Uterus (tissue), 4 donors: ENCODE results near the gene ADGRG7. TPM values are rescaled to one million over a fixed set of nuclear protein-coding genes. Genes with fewer than 3 reads are reported as not detected.
A peak's percentile ranks its signal among the peaks of the same experiment; 100 is the strongest.

Experiments
- DNase-seq, 2 donors: peaks; one replicate each; pipeline ENCODE4 v3.0.0-alpha.2; 2019 to 2020
- H3K27ac ChIP-seq, 2 donors: fragments of 200-600 bp; sonication (generic); 1 replicate in 1 of 2; 2 replicates in 1 of 2; pipeline ENCODE4 v1.5.1; 2016 to 2018
- H3K27me3 ChIP-seq, 2 donors: fragments of 200-600 bp; sonication (generic); one replicate each; pipeline ENCODE4 v1.5.1; 2018 to 2019; ENCODE audit warnings: control low read depth in 1 of 2
- H3K36me3 ChIP-seq, 2 donors: fragments of 200-600 bp; sonication (generic); one replicate each; pipeline ENCODE4 v1.5.1; 2019; ENCODE audit warnings: control low read depth in 1 of 2
- H3K4me1 ChIP-seq, 2 donors: fragments of 200-600 bp; sonication (generic); one replicate each; pipeline ENCODE4 v1.5.1; 2018 to 2019; ENCODE audit warnings: control low read depth in 1 of 2
- H3K4me3 ChIP-seq, 2 donors: fragments of 200-600 bp; sonication (generic); 1 replicate in 1 of 2; 2 replicates in 1 of 2; pipeline ENCODE4 v1.5.1; 2018 to 2019; ENCODE audit warnings: mild to moderate bottlenecking in 1 of 2
- H3K9me3 ChIP-seq, 2 donors: fragments of 200-600 bp; sonication (generic); one replicate each; pipeline ENCODE4 v1.5.1; 2019; ENCODE audit warnings: control low read depth in 1 of 2
- POLR2A ChIP-seq, 2 donors: fragments of 450-650 bp; IDR thresholded peaks; one replicate each; pipeline ENCODE4 v1.6.1; 2016; ENCODE audit warnings: antibody characterized with exemption in 2 of 2, mild to moderate bottlenecking in 1 of 2, moderate library complexity in 1 of 2
- intact Hi-C: fragments of 100-400 bp; cut with DNase I; formaldehyde crosslinking; loops from one replicate; pipeline ENCODE4 v1.15.1; 2023; ENCODE audit warnings: low total_unique reads
- total RNA-seq, 4 donors: library from RNA; depleted of rRNA in 3 of 4; stranded (reverse); fragments of >200 nt in 3 of 4; gene quantifications; one replicate each; pipeline versions ENCODE4 v1.1.0 to v1.2.4, GENCODE V29; 2014 to 2023
- TF ChIP-seq, protein P1 (sequence below), 4 experiments: fragments of 200-600 bp in 2 of 4; fragments of 450-650 bp in 2 of 4; sonication (generic) in 2 of 4; IDR thresholded peaks; one replicate each; pipeline ENCODE4 v1.5.1; 2016 to 2019; ENCODE audit warnings: antibody characterized with exemption in 4 of 4, mild to moderate bottlenecking in 2 of 4, moderate library complexity in 1 of 4
- donor health status: DM: yes; HTN: yes; CAD: no.

The ADGRG7 gene
- total RNA-seq, 4 donors from 2014 or later: 0.21 to 0.70 TPM; not detected in 2

DNA sequence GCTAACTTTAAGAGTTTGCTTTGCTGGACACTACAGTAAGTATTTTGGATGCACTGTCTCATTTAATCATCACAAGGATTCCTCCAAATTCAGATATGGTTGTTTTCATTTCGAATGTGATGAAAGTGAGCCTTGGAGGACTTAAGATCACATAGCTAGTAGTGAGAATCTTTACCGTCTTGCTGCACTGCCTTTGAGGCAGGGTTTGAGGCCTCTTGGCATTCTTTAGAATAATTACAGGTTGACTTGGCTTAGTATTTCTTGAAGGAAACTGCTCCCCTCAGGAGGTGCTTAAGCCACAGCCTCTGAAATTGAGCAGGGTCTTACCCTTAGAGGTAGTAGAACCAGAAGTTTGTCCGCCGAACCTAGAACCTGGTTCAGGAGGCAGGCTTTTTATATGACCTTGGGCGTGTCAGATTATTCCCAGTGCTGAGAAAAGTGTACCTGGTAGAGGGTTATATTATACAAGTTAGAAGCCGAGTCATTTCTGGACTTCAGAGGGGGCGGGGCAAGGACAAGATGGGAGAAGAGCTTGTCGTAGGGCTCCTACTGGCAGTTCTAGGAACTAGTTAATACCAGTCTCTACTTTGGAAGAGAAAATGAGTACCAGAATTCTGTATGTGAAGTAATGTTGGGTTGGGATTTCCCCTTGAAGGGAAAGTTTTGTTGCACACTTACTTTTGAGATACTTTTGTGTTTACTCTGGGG lies 101.0 kb downstream of the ADGRG7 start:
- intact Hi-C loops: no loop called here
- H3K4me1 ChIP-seq: peaks cover 0 to 8% of the 10 kb centered on the region in 2 donors
- DNase-seq: no peak
- H3K27me3 ChIP-seq: no peaks in the 10 kb centered on the region
- peak overlapping the region; percentile 83 to 87 for H3K4me3 ChIP-seq
- peak overlapping the region; percentile 95 to 98 for H3K27ac ChIP-seq
- no peaks in the 10 kb centered on the region for H3K36me3 ChIP-seq
- TF ChIP-seq, protein P1, sequence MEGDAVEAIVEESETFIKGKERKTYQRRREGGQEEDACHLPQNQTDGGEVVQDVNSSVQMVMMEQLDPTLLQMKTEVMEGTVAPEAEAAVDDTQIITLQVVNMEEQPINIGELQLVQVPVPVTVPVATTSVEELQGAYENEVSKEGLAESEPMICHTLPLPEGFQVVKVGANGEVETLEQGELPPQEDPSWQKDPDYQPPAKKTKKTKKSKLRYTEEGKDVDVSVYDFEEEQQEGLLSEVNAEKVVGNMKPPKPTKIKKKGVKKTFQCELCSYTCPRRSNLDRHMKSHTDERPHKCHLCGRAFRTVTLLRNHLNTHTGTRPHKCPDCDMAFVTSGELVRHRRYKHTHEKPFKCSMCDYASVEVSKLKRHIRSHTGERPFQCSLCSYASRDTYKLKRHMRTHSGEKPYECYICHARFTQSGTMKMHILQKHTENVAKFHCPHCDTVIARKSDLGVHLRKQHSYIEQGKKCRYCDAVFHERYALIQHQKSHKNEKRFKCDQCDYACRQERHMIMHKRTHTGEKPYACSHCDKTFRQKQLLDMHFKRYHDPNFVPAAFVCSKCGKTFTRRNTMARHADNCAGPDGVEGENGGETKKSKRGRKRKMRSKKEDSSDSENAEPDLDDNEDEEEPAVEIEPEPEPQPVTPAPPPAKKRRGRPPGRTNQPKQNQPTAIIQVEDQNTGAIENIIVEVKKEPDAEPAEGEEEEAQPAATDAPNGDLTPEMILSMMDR (IDR thresholded peaks at IDR 0.05): no peak
- no peak for TF ChIP-seq POLR2A (IDR thresholded peaks at IDR 0.05)
- H3K9me3 ChIP-seq: no peaks in the 10 kb centered on the region

DNA sequence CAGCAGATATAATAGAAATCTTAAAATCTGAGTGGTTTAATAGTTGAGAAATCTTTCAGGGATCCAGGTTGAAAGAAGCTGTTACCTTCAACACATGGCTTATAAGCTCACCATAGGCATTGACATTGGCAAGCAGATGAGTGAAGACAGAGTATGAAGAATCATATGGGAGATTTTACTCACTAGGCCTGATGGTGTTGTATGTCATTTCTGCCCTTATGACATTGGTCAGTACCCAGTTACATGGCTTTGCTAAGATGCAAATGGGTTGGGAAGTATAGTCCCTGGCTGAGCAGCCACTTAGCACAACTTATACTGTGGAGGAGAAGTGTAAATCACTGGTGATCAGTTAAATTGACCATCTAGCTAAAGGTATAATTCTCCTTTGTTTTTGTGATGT lies 105.8 kb downstream of the ADGRG7 start:
- Histone ChIP-seq H3K27me3 (no peaks in the 10 kb centered on the region), H3K9me3 (no peaks in the 10 kb centered on the region), H3K4me1 (peaks cover 6 to 8% of the 10 kb centered on the region in 2 donors), H3K4me3 (no peak overlapping the region), H3K36me3 (no peaks in the 10 kb centered on the region), H3K27ac (no peak overlapping the region)
- DNase-seq: no peak
- TF ChIP-seq, protein P1 (IDR thresholded peaks at IDR 0.05): no peak
- TF ChIP-seq POLR2A (IDR thresholded peaks at IDR 0.05): no peak
- intact Hi-C loops: no loop called here

DNA sequence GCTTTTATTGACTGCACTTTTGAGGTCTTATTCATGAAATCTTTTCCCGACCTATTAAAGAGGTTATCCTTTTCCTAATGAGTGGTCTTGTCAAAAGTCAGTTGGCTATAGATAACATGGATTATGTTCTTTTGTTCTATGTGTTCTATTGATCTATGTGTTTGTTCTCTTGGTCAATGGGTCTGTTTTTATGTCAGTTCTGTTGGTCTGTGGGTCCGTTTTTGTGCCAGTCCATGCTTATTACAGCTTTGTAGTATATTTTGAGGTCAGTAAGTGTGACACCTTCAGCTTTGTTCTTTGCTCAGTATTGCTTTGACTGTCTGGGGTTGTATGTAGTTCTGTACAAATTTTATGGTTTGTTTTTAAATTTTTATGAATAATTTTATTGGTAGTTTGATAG lies 107.7 kb downstream of the ADGRG7 start:
- DNase-seq: no peak
- Histone ChIP-seq H3K27ac (no peak overlapping the region), H3K4me1 (peaks cover 0 to 6% of the 10 kb centered on the region in 2 donors), H3K9me3 (no peaks in the 10 kb centered on the region), H3K4me3 (no peak overlapping the region), H3K36me3 (no peaks in the 10 kb centered on the region), H3K27me3 (no peaks in the 10 kb centered on the region)
- no peak for TF ChIP-seq POLR2A (IDR thresholded peaks at IDR 0.05)
- TF ChIP-seq, protein P1 (IDR thresholded peaks at IDR 0.05): no peak
- intact Hi-C loops: no loop called here

DNA sequence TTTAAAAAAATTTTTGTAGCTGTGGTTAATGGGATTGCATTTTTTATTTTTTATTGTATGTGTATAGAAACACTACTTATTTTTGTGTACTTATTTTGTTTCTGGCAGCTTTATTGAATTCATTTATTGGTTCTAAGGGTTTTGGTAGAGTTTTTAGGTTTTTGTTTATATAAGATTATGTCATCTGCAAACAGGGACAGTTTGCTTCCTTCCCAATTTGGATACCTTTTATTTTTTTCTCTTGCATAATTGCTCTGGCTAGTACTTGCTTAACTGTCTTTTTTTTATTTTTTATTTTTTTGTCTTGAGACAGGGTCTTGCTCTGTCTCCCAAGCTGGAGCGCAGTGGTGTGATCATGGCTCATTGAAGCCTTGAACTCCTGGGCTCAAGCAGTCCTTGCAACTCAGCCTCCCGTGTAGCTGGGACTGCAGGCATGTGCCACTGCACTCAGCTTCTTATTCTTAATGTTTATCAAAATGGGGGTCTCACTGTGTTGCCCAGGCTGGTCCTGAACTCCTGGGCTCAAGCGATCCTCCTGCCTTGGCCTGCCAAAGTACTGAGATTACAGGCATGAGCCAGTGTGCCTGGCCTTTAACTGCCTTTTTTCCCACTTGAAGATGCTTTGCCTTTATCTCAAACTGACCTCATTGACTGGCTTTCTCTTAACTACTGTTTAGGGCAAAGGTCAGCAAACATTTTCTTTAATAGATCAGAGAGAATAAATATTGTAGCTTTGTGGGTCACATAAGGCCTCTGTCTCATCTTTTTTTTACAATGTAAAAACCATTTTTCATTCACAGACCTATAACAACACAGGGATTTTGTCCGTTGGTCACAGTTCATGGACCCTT lies 108.5 kb downstream of the ADGRG7 start:
- intact Hi-C loops: no loop called here
- H3K27ac ChIP-seq: no peak overlapping the region

More for the DNA sequence above, 108.5 kb downstream of the ADGRG7 start:
- TF ChIP-seq, protein P1 (IDR thresholded peaks at IDR 0.05): no peak
- no peak for TF ChIP-seq POLR2A (IDR thresholded peaks at IDR 0.05)
- no peak for DNase-seq
- no peak overlapping the region for H3K4me3 ChIP-seq
- no peaks in the 10 kb centered on the region for H3K36me3 ChIP-seq
- no peaks in the 10 kb centered on the region for H3K27me3 ChIP-seq
- H3K9me3 ChIP-seq: no peaks in the 10 kb centered on the region
- peaks cover 0 to 6% of the 10 kb centered on the region in 2 donors for H3K4me1 ChIP-seq
